ENCODE data around the gene ASIC1.

GRCh38 chr12:50061946-50062686, 4.7 kb downstream of the ASIC1 start:
- TF ChIP-seq MAX (IDR thresholded peaks at IDR 0.05) (no peak), USF1 (IDR thresholded peaks at IDR 0.05) (no peak), TEAD4 (IDR thresholded peaks at IDR 0.05) (no peak), FOXM1 (IDR thresholded peaks at IDR 0.05; ENCODE audit: borderline replicate concordance, low read depth) (no peak), CEBPB (IDR thresholded peaks at IDR 0.05) (no peak), TCF12 (IDR thresholded peaks at IDR 0.05; ENCODE audit: low read depth) (no peak), RAD21 (IDR thresholded peaks at IDR 0.05; ENCODE audit: low read depth) (no peak), CREB1 (IDR thresholded peaks at IDR 0.05; ENCODE audit: low read depth) (no peak), EGR1 (IDR thresholded peaks at IDR 0.05) (no peak), REST (IDR thresholded peaks at IDR 0.05; ENCODE audit: low read depth) (no peak), EP300 (IDR thresholded peaks at IDR 0.05; ENCODE audit: borderline replicate concordance) (no peak), ZBTB7A (IDR thresholded peaks at IDR 0.05; ENCODE audit: low read depth) (no peak), TAF1 (IDR thresholded peaks at IDR 0.05; ENCODE audit: low read depth) (no peak), YY1 (IDR thresholded peaks at IDR 0.05; ENCODE audit: low read depth) (no peak)
